Astrocyte (in vitro differentiated cells and primary cell): ENCODE results near the gene RPL21.

ENCODE experiments used
- EZH2 ChIP-seq: IDR thresholded peaks from 2 replicates; pipeline ENCODE4 v1.6.1; 2012; ENCODE audit warnings: mild to moderate bottlenecking, low read length, inconsistent platforms; ENCODE audit not compliant: insufficient read depth
- TF ChIP-seq, protein P1 (sequence below): IDR thresholded peaks from 2 replicates; pipeline ENCODE4 v1.5.1; 2011; ENCODE audit warnings: low read depth, mild to moderate bottlenecking, inconsistent platforms, low read length, moderate library complexity; ENCODE audit not compliant: insufficient read depth

- TF ChIP-seq, protein P1, sequence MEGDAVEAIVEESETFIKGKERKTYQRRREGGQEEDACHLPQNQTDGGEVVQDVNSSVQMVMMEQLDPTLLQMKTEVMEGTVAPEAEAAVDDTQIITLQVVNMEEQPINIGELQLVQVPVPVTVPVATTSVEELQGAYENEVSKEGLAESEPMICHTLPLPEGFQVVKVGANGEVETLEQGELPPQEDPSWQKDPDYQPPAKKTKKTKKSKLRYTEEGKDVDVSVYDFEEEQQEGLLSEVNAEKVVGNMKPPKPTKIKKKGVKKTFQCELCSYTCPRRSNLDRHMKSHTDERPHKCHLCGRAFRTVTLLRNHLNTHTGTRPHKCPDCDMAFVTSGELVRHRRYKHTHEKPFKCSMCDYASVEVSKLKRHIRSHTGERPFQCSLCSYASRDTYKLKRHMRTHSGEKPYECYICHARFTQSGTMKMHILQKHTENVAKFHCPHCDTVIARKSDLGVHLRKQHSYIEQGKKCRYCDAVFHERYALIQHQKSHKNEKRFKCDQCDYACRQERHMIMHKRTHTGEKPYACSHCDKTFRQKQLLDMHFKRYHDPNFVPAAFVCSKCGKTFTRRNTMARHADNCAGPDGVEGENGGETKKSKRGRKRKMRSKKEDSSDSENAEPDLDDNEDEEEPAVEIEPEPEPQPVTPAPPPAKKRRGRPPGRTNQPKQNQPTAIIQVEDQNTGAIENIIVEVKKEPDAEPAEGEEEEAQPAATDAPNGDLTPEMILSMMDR, result no peak
- no peak for TF ChIP-seq EZH2
Measured at GRCh38 chr13:27293873-27294515, 42.6 kb downstream of the RPL21 start.
